Esophagus muscularis mucosa (tissue), 4 donors: Measurements from ENCODE around the gene ENOPH1. TPM values are rescaled to one million over a fixed set of nuclear protein-coding genes. Genes with fewer than 3 reads are reported as not detected.
"Not testable (repeated sequence)": the region's sequence is repeated elsewhere in the genome, so short reads cannot be mapped to it uniquely, and the experiment has no call there.

Experiments
- DNase-seq: peaks from one replicate; pipeline ENCODE4 v3.0.0-alpha.2; 2017; ENCODE audit errors: extremely low spot score
- H3K27ac ChIP-seq, 4 donors: fragments of 200-600 bp; sonication (generic); replicated peaks in 1 of 4; 1 replicate in 3 of 4; 2 replicates in 1 of 4; pipeline ENCODE4 v1.5.1; 2016 to 2019; ENCODE audit warnings: mild to moderate bottlenecking in 1 of 4
- H3K27me3 ChIP-seq, 4 donors: fragments of 200-600 bp; sonication (generic); one replicate each; pipeline versions ENCODE4 v1.5.1 to v1.6.0; 2016 to 2019
- H3K36me3 ChIP-seq, 4 donors: fragments of 200-600 bp; sonication (generic); one replicate each; pipeline ENCODE4 v1.5.1; 2016 to 2019
- H3K4me1 ChIP-seq, 4 donors: fragments of 200-600 bp; sonication (generic); one replicate each; pipeline ENCODE4 v1.5.1; 2016 to 2019
- H3K4me3 ChIP-seq, 4 donors: fragments of 200-600 bp; sonication (generic); 1 replicate in 2 of 4; 2 replicates in 2 of 4; pipeline ENCODE4 v1.5.1; 2016 to 2019; ENCODE audit warnings: mild to moderate bottlenecking in 4 of 4, moderate library complexity in 1 of 4
- H3K9me3 ChIP-seq, 4 donors: fragments of 200-600 bp; sonication (generic); 1 replicate in 3 of 4; 2 replicates in 1 of 4; pipeline ENCODE4 v1.5.1; 2016 to 2019
- EP300 ChIP-seq: sonication (generic); formaldehyde crosslinking; IDR thresholded peaks from one replicate; pipeline ENCODE4 v1.6.1; 2017; ENCODE audit warnings: antibody characterized with exemption
- POLR2A ChIP-seq: fragments of 450-650 bp; IDR thresholded peaks from one replicate; pipeline ENCODE4 v1.6.1; 2017; ENCODE audit warnings: antibody characterized with exemption, moderate library complexity, mild to moderate bottlenecking, low read depth
- POLR2AphosphoS5 ChIP-seq, 2 donors: sonication (generic); formaldehyde crosslinking; IDR thresholded peaks; one replicate each; pipeline ENCODE4 v1.6.1; 2017; ENCODE audit warnings: antibody characterized with exemption in 2 of 2
- WGBS: methylation state at CpG from one replicate; pipeline ENCODE4 v1.1.5; 2018; 5-methylcytosine and 5-hydroxymethylcytosine counted together
- intact Hi-C: fragments of 100-400 bp; cut with DNase I; formaldehyde crosslinking; loops from one replicate; pipeline ENCODE4 v1.15.1; 2023
- total RNA-seq, 4 donors: library from RNA; depleted of rRNA; stranded (reverse); fragments of >200 nt; gene quantifications; one replicate each; pipeline versions ENCODE4 v1.1.0 to v1.2.1, GENCODE V29; 2016
- TF ChIP-seq, protein P1 (sequence below), 3 experiments: fragments of 200-600 bp in 2 of 3; fragments of 450-650 bp in 1 of 3; sonication (generic) in 2 of 3; IDR thresholded peaks; one replicate each; pipeline ENCODE4 v1.5.1; 2017 to 2019; ENCODE audit warnings: antibody characterized with exemption in 3 of 3, mild to moderate bottlenecking in 2 of 3, moderate library complexity in 1 of 3

Gene ENOPH1
- total RNA-seq, 4 donors from 2014 or later, result 17.4 to 26.4 (median 22.4) TPM

DNA sequence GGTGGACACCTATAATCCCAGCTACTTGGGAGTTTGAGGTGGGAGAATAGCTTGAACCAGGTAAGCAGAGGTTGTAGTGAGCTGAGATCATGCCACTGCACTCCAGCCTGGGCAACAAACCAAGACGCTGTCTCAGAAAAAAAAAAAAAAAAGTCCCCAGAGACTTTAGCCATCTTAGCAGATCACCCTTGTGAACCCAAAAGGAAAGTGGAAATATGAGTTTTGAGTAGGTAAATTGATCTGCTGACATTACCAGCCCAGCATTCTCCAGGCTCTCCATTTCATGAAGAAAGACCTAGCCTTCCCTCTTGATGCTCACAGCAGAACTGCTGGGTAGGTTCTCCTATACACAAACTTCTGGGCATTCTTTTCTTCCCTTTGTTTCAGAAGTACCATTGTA is 32.1 kb upstream of the ENOPH1 start:
- no peak overlapping the region for H3K27ac ChIP-seq
- H3K9me3 ChIP-seq, result no peaks in the 10 kb centered on the region
- TF ChIP-seq EP300 (no peak), POLR2AphosphoS5 (IDR thresholded peaks at IDR 0.05) (no peak), POLR2A (no peak)
- TF ChIP-seq, protein P1, sequence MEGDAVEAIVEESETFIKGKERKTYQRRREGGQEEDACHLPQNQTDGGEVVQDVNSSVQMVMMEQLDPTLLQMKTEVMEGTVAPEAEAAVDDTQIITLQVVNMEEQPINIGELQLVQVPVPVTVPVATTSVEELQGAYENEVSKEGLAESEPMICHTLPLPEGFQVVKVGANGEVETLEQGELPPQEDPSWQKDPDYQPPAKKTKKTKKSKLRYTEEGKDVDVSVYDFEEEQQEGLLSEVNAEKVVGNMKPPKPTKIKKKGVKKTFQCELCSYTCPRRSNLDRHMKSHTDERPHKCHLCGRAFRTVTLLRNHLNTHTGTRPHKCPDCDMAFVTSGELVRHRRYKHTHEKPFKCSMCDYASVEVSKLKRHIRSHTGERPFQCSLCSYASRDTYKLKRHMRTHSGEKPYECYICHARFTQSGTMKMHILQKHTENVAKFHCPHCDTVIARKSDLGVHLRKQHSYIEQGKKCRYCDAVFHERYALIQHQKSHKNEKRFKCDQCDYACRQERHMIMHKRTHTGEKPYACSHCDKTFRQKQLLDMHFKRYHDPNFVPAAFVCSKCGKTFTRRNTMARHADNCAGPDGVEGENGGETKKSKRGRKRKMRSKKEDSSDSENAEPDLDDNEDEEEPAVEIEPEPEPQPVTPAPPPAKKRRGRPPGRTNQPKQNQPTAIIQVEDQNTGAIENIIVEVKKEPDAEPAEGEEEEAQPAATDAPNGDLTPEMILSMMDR (IDR thresholded peaks at IDR 0.05), result no peak
- H3K4me3 ChIP-seq, result no peak overlapping the region
- DNase-seq, result peak; percentile 17
- no peaks in the 10 kb centered on the region for H3K4me1 ChIP-seq
- no peaks in the 10 kb centered on the region for H3K36me3 ChIP-seq
- intact Hi-C loops, result no loop called here
- no peaks in the 10 kb centered on the region for H3K27me3 ChIP-seq
- WGBS, result 77% methylated on average over 1 of the region's 1 CpG

GRCh38 chr4:82401600-82401999 is 28.8 kb upstream of the ENOPH1 start:
- 91% methylated on average over 7 of the region's 7 CpGs for WGBS
- H3K4me1 ChIP-seq, result no peaks in the 10 kb centered on the region
- H3K36me3 ChIP-seq, result no peaks in the 10 kb centered on the region
- no peak for TF ChIP-seq EP300
- TF ChIP-seq POLR2A, result no peak
- H3K27ac ChIP-seq, result no peak overlapping the region
- DNase-seq, result peak; percentile 57
- no peaks in the 10 kb centered on the region for H3K27me3 ChIP-seq
- no peaks in the 10 kb centered on the region for H3K9me3 ChIP-seq
- no peak overlapping the region for H3K4me3 ChIP-seq
- intact Hi-C loops, result no loop called here

DNA sequence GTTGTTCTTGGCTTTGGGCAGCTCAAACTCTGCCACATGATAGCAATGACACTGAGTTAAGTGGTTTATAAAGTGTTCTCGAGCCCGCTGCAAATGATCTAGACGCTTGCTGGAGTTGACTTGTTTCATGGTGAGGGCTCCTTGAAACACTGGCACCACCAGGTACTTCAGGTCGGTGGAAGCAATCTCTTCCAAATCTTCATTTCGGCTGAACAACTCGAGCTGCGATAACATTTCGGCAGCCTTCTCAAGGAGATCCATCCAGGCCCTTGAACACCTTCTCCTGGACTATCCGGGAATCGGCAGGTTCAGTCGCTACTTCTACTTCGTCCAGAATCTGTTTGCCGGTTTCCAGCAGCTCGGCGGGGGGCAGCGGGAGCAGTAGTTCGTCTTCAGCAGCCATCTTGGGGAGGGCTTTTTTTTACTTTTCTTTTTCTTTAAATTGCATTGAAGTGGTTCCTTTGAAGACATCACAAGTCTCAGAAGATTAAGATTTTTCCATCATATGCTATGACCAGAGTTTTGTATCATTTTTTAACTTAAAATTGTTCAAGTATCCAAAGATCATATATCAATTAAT is 28.1 kb upstream of the ENOPH1 start:
- Histone ChIP-seq H3K4me3 (no peak overlapping the region), H3K9me3 (no peaks in the 10 kb centered on the region), H3K4me1 (no peaks in the 10 kb centered on the region), H3K36me3 (no peaks in the 10 kb centered on the region), H3K27me3 (no peaks in the 10 kb centered on the region), H3K27ac (no peak overlapping the region)
- 93% methylated on average over 17 of the region's 17 CpGs for WGBS
- DNase-seq, result peak; percentile 45
- intact Hi-C loops, result no loop called here
- TF ChIP-seq, protein P1 (IDR thresholded peaks at IDR 0.05), result no peak
- TF ChIP-seq POLR2A, result no peak
- no peak for TF ChIP-seq EP300
- TF ChIP-seq POLR2AphosphoS5 (IDR thresholded peaks at IDR 0.05), result no peak

GRCh38 chr4:82403725-82404124 is 26.7 kb upstream of the ENOPH1 start:
- Histone ChIP-seq H3K27me3 (no peaks in the 10 kb centered on the region), H3K4me1 (peaks cover 0 to 3% (median 0%) of the 10 kb centered on the region in 4 donors), H3K4me3 (no peak overlapping the region), H3K36me3 (no peaks in the 10 kb centered on the region), H3K27ac (no peak overlapping the region), H3K9me3 (no peaks in the 10 kb centered on the region)
- WGBS, result 88% methylated on average over 1 of the region's 1 CpG
- DNase-seq, result no peak
- intact Hi-C loops, result no loop called here
- TF ChIP-seq, protein P1 (IDR thresholded peaks at IDR 0.05), result no peak
- TF ChIP-seq POLR2A (no peak), POLR2AphosphoS5 (IDR thresholded peaks at IDR 0.05) (no peak), EP300 (no peak)

DNA sequence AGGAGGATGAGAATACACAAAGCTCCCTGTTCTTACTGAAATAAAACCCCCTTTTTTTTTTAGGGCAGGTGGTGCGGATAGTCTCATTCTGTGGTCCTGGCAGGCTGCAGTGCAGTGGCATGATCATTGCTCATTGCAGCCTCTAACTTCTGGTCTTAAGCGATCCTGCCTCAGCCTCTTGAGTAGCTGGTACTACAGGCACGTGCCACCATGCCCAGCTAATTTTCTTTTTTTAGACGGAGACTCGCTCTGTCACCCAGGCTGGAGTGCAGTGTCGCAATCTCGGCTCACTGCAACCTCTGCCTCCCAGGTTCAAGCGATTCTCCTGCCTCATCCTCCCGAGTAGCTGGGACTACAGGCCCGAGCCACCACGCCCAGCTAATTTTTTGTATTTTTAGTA is 15.3 kb upstream of the ENOPH1 start:
- H3K4me3 ChIP-seq, H3K27ac ChIP-seq, H3K36me3 ChIP-seq, H3K27me3 ChIP-seq, H3K4me1 ChIP-seq, intact Hi-C loops, H3K9me3 ChIP-seq, DNase-seq: not testable (repeated sequence)
- WGBS, result 89% methylated on average over 11 of the region's 11 CpGs

- intact Hi-C loops, result no loop called here
- TF ChIP-seq, protein P1 (IDR thresholded peaks at IDR 0.05), result no peak
- TF ChIP-seq POLR2AphosphoS5 (IDR thresholded peaks at IDR 0.05) (no peak), EP300 (no peak), POLR2A (no peak)
- Histone ChIP-seq H3K4me3 (no peak overlapping the region), H3K4me1 (no peaks in the 10 kb centered on the region), H3K27me3 (no peaks in the 10 kb centered on the region), H3K27ac (no peak overlapping the region), H3K9me3 (no peaks in the 10 kb centered on the region), H3K36me3 (no peaks in the 10 kb centered on the region)
- DNase-seq, result no peak
- WGBS, result 77% methylated on average over 12 of the region's 12 CpGs
Measured at GRCh38 chr4:82415922-82416365, 14.4 kb upstream of the ENOPH1 start.
